Activated naive CD4-positive, alpha-beta T cell treated with anti-CD3 and anti-CD28 coated beads, Interleukin-2, amount 50 U/mL, for 72 hours (primary cell): ENCODE measurements around the gene EDN2. TPM values are rescaled to one million over a fixed set of nuclear protein-coding genes. Genes with fewer than 3 reads are reported as not detected.

Experiments
- ATAC-seq, 2 donors: fragments of 150-1000 bp; cut with Tn5 transposase; 2 replicates each; pipeline ENCODE4 v1.10.0; 2021; ENCODE audit warnings: mild to moderate bottlenecking in 2 of 2, moderate library complexity in 2 of 2
- DNase-seq, 2 donors: peaks; one replicate each; pipeline ENCODE4 v3.0.0; 2021 to 2022; ENCODE audit warnings: low spot score in 2 of 2
- H3K27ac Mint-ChIP-seq, 2 donors: one replicate each; pipeline ENCODE4 v1.8.0; 2022; ENCODE audit warnings: mild to moderate bottlenecking in 2 of 2, mixed read lengths in 2 of 2
- H3K36me3 Mint-ChIP-seq, 2 donors: one replicate each; pipeline ENCODE4 v1.8.0; 2022; ENCODE audit warnings: mixed read lengths in 2 of 2
- H3K9me3 Mint-ChIP-seq, 2 donors: one replicate each; pipeline ENCODE4 v1.8.0; 2022; ENCODE audit warnings: mixed read lengths in 2 of 2
- total RNA-seq, 2 donors: library from RNA; stranded (reverse); gene quantifications; one replicate each; pipeline ENCODE4 v1.2.3, GENCODE V29; 2022

EDN2 gene
- total RNA-seq, 2 donors from 2014 or later = not detected

DNA sequence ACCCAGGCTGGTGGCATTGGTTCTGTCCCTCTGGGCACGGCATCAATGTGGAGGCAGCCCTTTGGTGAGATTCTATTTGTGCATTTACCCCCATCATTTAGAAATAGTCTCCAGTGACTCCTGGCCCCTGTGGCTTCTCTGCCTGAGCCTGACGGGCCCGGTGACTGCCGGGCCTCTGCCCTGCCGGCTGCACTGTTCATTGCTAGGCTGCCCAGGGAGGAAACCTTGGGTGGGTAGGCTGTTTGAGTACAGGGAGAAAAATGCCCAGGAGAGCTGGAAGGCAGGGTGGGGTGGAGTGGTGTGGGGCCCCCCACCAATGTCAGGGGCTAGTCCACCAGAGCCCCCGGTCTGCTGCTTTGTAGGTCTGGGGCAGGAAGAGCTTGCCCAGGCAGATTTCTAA lies 23.4 kb upstream of the EDN2 start:
- ATAC-seq = no peak
- Mint-ChIP-seq H3K27ac (no peak overlapping the region), H3K9me3 (no peaks in the 10 kb centered on the region), H3K36me3 (peaks cover 0 to 5% of the 10 kb centered on the region in 2 donors)
- no peak for DNase-seq

DNA sequence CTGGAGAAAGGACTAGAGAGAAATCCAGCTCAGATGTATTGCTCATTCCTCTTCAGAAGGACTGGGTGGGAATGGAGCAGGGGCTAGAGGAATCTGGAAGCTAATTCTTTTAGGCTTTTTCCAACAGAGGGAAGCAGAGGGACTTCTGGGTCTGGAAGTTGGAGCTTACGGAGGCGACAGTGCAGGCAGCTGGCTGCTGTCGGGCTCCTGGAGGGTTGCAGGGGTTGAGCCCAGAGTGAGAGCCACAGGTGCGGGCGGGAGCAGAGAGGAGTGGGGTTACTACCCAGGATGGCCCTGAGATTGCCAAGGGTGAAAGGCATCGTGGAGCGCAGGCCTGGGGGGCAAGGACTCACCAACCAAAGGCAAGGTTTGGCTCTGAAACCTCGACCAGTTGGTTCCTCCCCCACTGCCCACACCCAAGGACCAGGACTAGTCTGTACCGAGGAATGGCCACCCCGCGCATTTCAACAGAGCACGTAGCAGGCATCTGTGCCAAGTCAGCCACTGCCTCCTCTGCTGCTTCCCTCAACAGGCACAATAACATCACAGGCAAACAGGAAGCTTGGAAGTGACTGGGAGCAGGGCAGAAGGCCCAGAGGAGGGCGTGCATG lies 22.7 kb upstream of the EDN2 start:
- ATAC-seq (no peak), DNase-seq (no peak)
- Mint-ChIP-seq H3K9me3 (no peaks in the 10 kb centered on the region), H3K36me3 (peaks cover 0 to 2% of the 10 kb centered on the region in 2 donors), H3K27ac (peak overlapping the region; percentile 60 to 69)

DNA sequence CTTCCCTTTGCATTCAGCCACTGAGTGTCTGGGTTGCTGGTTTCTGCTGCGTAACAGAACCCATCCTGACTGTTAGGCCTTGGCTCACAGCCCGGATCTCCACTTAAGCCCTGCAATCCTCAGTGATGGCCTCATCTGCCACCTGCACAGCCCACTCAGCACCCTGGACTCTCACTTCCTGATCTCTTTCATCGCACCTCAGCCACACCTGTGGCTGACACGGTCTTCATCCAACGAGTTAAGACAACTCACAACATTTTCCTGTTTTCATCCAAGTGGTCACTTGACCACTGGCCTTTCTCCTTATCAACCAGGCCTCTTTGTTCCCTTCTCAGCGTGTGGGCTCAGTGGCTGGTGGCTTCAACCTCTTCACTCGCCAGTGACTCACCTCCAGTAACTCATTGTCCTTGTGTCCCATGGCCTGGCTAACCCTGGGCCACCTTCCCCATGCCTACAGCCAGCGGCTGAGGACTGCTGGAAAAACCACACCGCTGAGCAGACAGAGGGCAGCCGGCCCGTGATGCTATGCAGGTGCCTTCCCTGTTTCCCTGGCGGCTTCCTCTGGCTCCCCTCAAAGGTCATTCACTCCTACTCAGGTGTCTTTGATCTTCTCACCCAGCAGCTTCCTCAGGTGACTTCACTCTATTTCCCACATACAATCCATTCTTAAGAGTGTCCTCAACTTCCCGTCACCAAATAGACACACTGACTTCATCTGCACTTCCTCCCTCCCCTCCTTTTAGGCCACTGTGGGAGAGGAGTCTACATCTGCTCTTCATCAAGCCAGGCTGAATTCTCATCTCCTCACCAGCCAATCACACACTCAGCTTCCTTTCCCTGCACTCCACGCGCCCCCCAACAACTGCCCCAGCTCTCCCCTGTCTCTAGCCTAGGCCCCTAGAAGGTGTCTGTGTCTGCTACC lies 19.9 kb upstream of the EDN2 start:
- ATAC-seq (peak in 1 of 2 donors; percentile 70), DNase-seq (no peak)
- Mint-ChIP-seq H3K9me3 (no peaks in the 10 kb centered on the region), H3K27ac (peak overlapping the region; percentile 45 to 53), H3K36me3 (no peaks in the 10 kb centered on the region)

DNA sequence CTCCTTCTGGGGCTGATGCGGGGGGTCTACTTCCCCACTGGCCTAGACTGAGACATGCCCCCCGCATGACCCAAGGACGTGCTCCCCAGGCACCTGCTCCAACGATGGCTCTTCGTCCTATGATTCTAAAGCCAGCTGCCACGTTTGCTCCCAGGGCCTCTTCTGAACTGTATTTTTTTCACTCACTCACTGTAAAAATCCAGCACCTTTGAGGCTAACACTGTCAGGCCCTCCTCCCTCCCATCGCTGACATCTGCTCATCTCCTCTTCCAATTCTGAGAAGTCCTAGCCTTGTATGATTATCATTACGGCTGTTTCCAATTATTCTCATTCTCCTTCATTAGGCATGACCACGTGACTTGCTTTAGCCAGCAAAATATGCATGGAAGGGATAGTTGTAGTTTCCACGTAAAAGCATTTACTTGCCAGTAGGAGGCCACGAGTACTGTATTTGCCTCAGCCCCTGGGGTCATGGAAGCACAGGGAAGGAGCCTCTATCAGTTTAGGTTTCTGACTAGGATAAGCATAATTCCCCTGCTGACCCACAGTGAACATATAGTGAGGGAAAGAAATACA lies 19.1 kb upstream of the EDN2 start:
- no peak for DNase-seq
- Mint-ChIP-seq H3K27ac (peak overlapping the region in 1 of 2 donors; percentile 85), H3K36me3 (no peaks in the 10 kb centered on the region)

DNA sequence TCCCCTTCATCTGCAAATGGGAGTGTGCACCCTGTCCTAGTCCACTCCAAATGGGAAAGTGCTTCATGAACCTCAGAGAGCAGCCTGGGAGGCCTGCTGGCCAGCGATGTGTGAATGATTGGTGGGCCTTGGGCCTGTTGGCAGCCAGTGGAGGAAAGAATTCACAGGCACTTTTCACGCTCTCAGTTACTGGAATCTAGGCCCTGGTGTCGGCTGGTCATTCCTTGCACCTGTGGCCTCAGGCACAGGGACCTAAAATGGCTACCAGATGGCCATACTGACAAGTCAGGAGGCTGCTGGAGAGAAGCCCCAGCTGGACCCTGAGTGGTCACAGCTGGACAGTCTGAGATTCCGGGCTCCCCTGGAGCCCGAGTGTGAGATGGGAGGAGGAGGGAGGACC lies 18.4 kb upstream of the EDN2 start:
- Mint-ChIP-seq H3K36me3 (no peaks in the 10 kb centered on the region), H3K9me3 (no peaks in the 10 kb centered on the region), H3K27ac (no peak overlapping the region)
- no peak for DNase-seq
- ATAC-seq = no peak

More for the DNA sequence above, 19.1 kb upstream of the EDN2 start:
- no peak for ATAC-seq
- no peaks in the 10 kb centered on the region for H3K9me3 Mint-ChIP-seq

DNA sequence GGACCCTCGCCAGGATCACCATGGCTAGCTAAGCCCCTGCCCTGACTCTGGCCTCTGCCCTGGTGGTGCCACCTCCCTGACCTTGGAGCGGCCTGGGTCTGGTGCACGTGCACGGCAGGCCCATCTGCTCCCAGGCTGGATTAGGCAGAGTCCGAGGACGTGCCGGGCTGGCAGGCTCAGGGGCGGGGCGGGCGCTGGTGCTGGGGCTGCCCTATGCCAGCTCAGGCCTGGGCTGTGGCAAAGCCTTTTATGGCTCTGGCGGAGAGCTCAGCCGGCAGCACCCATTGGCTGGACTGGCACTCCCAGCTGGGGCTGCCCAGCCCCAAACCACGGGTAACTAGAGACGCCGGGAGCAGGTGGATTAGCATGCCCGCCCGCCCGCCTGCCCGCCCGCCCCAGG lies 17.1 kb upstream of the EDN2 start:
- Mint-ChIP-seq H3K9me3 (no peaks in the 10 kb centered on the region), H3K27ac (no peak overlapping the region), H3K36me3 (no peaks in the 10 kb centered on the region)
- ATAC-seq (no peak), DNase-seq (no peak)

DNA sequence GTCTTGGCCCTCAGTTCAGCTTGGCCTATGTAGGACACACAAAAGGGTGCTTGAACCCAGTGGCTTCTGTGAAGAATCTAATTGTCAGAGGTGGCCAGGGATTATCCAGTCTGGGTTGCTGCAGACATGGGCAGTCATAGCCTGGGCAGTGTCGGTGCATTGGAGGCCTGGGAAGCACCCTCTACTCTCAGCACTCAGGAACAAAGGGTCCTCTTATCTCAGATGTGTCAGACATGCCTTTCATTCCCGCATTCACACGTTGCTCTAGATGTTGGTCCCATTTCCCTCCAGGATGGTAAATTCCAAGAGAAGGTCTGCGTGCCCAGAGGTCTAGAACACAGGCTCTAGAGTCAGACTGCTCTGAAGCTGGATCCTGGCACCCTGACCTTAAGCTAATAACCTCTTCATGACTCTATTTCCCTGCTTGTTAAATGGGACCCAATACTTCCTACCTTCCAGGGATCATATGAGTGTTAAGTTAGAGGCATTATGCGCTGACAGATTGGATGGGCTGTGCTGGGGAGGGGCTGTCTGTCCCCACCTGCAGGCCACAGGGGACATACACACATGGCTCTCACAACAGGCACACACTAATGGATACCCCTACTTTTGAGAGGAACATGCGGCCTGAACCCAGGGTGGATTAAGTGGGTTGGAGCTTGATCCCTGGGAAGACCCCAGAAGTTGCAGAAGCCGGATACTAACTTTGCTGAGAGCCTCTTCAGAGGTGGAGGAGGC lies 16.5 kb upstream of the EDN2 start:
- DNase-seq (no peak), ATAC-seq (no peak)
- Mint-ChIP-seq H3K9me3 (no peaks in the 10 kb centered on the region), H3K36me3 (no peaks in the 10 kb centered on the region), H3K27ac (peak overlapping the region in 1 of 2 donors; percentile 60)

DNA sequence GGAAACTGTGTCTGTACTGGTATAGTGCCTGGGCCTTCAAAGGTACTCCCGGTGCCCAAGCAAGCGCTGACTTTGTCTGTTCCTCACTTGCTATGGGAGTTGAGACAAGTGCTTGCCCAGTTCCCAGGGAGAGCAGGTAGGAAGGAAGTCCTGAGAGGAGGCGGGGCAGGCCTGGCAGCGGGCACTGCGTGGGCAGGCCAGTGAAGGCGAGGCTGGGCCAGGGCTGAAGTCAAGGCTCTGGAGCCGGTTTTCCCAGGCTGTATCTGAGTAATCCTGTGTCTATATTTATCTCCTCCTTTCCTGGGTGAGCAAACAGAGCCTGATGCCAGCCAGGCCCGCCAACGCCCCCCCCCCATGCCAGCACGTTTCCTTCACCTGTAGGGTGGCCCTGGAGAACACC lies 15.9 kb upstream of the EDN2 start:
- ATAC-seq (no peak), DNase-seq (no peak)
- no peak overlapping the region for H3K27ac Mint-ChIP-seq
- H3K9me3 Mint-ChIP-seq = no peaks in the 10 kb centered on the region
- H3K36me3 Mint-ChIP-seq = no peaks in the 10 kb centered on the region

DNA sequence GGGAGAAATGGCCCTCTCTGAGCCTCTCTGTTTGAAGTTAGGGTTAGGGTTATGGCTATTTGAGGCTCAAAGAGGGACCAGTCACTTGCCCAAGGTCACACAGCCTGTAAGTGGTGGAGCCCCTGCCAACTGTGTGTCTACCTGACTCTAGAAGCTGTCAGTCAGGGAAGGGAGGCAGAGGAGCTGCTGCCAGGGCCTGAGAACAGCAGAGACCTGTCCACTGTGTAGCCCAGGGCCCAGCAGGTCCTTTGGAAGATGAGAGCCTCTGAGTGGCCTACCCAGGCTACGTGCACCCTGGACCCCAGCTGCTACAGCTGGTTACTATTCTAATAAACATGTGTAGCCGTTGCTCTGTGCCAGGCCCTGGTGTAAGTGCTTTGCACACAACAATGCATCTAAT lies 15.1 kb upstream of the EDN2 start:
- no peaks in the 10 kb centered on the region for H3K36me3 Mint-ChIP-seq
- no peak for ATAC-seq
- H3K9me3 Mint-ChIP-seq = no peaks in the 10 kb centered on the region
- no peak overlapping the region for H3K27ac Mint-ChIP-seq
- no peak for DNase-seq

DNA sequence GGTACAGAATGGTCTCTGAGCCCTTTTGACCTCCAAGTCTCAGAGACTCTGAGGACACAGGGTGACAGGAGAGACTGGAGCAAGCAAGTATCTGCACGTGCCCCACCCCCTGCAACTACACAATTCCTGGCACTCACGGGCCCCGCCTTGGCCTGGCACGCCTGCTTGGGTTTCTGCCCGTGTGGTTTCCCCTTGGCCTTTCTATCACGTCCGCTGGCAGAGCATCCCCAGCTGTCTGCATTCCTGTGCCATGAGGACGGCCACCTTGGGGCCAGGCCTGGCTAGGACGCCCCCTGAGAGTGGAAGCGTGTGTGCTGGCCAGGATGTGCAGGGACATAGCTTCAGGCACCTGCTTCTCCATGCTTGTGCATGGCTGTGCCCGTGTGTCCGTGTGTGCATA lies 14.3 kb upstream of the EDN2 start:
- Mint-ChIP-seq H3K9me3 (no peaks in the 10 kb centered on the region), H3K27ac (no peak overlapping the region), H3K36me3 (no peaks in the 10 kb centered on the region)
- no peak for ATAC-seq
- no peak for DNase-seq

DNA sequence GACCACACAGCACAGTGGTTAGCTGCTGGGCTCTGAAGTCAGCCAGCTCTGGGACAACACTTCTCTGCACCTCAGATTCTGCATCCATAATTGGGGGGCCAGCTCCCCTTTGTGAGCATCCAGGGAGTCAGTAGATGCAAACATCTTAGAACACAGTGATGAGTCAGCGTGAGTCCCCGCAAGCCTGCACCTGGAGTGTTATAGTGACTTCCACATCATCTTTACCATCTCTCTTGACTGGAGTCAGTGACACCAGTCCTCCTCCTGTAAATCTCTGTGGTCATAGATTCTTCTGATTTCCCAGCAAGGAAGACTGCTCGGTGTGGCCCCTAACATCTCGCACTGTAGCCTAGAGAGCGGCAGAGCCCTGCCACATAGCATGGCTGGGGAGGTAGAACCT lies 13.9 kb upstream of the EDN2 start:
- H3K27ac Mint-ChIP-seq = no peak overlapping the region

DNA sequence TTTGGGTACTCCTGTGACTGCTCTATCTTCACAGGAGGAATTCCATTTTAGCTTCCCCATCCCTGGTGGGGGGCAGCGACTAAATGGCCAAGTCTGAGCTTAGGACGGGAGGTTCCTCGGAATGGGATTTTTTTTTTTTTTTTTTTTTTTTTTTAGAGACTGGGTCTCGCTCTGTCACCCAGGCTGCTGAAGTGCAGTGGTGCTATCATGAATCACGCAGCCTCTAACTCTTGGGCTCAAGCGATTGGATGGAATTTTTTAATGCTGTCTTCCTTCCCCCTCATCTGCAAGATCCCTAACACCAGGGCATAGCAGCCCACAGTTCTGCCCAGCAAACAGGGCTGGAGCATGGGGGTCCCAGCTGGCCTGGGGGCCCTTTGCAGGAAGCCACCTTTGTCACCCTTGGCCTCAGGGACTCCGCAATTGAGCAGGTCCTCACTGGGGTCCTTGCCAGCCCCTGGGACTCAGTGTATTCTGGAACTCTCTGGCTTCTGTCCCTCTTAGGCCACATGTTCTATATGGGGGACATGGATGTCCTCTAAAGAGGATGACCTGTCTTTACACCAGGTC lies 13.1 kb upstream of the EDN2 start:
- no peak for DNase-seq
- ATAC-seq = no peak
- H3K36me3 Mint-ChIP-seq = no peaks in the 10 kb centered on the region
- H3K27ac Mint-ChIP-seq = no peak overlapping the region
- no peaks in the 10 kb centered on the region for H3K9me3 Mint-ChIP-seq

More for the DNA sequence above, 13.9 kb upstream of the EDN2 start:
- no peaks in the 10 kb centered on the region for H3K9me3 Mint-ChIP-seq
- DNase-seq (no peak), ATAC-seq (no peak)
- H3K36me3 Mint-ChIP-seq = no peaks in the 10 kb centered on the region

DNA sequence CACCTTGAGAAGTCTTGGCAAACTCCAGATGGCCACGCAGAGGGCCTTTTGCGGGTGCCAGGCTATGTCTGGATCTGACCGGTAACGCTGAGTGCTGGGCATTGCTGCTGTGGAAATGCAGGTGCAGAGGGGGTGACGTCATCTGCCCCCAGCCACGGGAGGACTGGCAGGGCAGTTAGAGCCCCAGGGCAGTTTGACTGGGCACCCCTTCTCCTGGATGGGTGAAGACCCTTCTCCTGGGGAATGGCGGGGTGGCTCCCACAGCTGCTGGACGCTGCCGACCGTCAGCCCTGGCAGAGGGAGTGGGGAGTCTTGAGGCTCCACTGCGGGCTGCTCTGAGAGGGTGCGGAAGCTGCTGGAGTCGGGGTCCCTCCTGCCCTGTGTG lies 12.6 kb upstream of the EDN2 start:
- no peaks in the 10 kb centered on the region for H3K9me3 Mint-ChIP-seq
- no peak overlapping the region for H3K27ac Mint-ChIP-seq
- H3K36me3 Mint-ChIP-seq = no peaks in the 10 kb centered on the region
- no peak for ATAC-seq
- no peak for DNase-seq

DNA sequence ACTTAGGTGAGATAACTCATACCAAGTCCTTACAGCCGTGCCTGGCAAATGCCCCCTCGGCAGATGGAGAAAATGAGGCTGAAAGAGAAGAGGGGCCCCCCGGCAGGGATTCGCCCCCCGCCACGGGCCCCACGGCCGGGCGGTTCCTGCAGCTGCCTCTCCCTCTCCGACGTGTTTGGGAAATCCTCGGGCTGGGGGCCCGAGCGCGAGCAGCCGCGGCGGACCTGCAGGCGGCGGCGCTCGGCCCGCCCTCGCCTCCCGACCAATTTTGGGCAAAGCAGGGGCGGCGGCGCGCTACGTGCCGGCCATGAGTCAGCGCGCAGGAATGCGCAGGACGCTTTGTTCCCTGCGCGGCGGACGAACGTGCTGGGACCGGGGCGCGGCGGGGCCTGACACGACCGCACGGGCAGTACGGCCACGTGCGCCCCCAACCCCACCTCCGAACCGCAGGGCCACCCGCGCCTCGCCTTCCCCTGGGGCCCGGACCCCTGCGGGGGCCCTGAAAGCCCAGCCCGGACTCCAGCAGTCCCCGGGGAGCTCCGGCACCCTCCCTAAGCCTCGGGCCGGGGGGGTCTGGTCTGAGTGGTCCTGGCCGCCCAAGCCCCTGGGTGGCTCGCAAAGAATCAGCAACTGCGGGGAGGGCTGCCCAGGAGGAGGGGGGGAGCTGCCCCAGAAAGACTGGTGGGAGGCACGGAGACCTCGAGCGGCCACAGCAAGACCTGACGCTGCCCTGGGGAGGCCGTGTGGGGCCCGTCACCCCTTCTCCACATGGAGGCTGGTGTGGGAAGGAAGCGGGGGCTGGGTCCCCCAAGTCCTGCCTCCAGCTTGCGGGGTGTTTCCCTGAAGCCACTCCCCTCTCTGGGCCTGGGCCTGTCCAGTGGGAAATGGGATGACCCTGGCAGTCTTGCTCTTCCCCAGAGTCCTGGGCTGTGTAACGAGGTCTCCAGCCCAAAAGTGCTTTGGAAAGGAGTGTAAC lies 11.9 kb upstream of the EDN2 start:
- Mint-ChIP-seq H3K9me3 (no peaks in the 10 kb centered on the region), H3K27ac (no peak overlapping the region), H3K36me3 (no peaks in the 10 kb centered on the region)
- DNase-seq (peak in 1 of 2 donors; percentile 70), ATAC-seq (peak; percentile 77 to 84)

DNA sequence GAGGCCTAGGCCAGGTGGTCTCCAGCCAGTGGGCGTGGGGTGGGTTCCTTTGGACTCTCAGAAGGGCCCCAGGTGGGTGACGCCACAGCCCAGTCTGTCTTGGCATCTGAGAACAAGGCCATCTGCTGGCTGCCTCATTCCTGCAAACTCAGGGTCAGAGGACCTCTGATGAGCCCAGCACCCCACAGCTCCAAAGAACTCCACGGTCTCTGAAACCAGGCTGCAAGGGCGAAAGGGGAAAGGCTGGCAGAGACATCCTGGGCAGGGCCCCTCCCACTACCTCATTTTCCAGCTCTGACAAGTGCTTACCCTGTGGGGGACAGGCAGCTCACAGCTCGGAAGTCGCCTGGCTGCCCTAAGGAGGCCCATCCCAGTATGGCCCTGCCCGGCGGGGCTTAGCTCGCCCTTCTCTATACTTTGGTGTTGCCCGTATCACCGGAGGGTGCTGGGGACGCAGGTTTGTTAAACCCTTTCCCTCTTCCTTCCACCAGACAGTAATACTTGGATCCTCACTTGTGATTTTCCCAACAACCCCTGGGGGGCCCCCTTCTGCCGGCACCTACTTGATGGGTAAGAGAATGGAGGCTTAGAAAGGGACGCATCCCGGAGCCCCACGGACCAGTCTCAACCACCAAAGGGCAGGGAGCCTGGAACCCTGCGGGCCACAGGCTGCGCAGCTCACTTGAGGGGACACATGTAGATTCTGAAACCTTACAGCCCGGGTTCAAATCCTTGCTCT lies 10.9 kb upstream of the EDN2 start:
- Mint-ChIP-seq H3K27ac (no peak overlapping the region), H3K9me3 (no peaks in the 10 kb centered on the region), H3K36me3 (no peaks in the 10 kb centered on the region)
- ATAC-seq (peak in 1 of 2 donors; percentile 8), DNase-seq (no peak)
